D721Med (cell line): ENCODE data around the gene COX6A1.

Source experiments
- DNase-seq: peaks from one replicate; pipeline ENCODE4 v3.0.0; 2011; ENCODE audit warnings: low spot score; ENCODE audit not compliant: insufficient read length
- FAIRE-seq: peaks from 2 replicates; lab custom pipeline; 2011; peaks lifted over from hg19 to GRCh38; lab: Jason Lieb, UNC
- TF ChIP-seq, protein P1 (sequence below): IDR thresholded peaks from 2 replicates; pipeline ENCODE4 v1.5.1; 2012; ENCODE audit warnings: mild to moderate bottlenecking, control low read depth; ENCODE audit not compliant: insufficient read depth; ENCODE audit errors: missing control alignments

Gene COX6A1

DNA sequence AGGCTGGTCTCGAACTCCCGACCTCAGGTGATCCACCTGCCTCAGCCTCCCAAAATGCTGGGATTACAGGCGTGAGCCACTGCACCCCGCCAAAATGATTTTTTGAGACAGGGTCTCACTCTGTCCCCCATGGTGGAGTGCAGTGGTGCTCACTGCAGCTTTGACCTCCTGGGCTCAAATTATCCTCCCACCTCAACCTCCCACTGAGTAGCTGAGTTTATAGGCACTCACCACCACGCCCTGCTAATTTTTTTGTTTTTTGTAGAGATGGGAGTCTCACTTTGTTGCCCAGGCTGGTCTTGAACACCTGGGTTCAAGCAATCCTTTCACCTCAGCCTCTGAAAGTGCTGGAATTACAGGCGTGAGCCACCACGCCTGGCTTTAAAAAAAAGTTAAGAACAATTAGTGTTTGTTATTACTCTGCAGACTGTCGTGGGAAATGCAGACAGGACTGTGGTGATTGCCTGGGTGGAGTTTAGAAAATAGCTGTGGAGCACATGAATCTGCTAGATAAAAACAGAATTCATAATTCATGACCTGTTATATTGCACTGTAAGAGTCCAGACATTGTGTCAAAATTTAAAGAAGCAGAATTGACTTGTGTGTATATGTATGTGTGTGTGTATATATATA is 9.2 kb upstream of the COX6A1 start:
- no peak for FAIRE-seq
- DNase-seq: no peak
- TF ChIP-seq, protein P1, sequence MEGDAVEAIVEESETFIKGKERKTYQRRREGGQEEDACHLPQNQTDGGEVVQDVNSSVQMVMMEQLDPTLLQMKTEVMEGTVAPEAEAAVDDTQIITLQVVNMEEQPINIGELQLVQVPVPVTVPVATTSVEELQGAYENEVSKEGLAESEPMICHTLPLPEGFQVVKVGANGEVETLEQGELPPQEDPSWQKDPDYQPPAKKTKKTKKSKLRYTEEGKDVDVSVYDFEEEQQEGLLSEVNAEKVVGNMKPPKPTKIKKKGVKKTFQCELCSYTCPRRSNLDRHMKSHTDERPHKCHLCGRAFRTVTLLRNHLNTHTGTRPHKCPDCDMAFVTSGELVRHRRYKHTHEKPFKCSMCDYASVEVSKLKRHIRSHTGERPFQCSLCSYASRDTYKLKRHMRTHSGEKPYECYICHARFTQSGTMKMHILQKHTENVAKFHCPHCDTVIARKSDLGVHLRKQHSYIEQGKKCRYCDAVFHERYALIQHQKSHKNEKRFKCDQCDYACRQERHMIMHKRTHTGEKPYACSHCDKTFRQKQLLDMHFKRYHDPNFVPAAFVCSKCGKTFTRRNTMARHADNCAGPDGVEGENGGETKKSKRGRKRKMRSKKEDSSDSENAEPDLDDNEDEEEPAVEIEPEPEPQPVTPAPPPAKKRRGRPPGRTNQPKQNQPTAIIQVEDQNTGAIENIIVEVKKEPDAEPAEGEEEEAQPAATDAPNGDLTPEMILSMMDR: no peak

DNA sequence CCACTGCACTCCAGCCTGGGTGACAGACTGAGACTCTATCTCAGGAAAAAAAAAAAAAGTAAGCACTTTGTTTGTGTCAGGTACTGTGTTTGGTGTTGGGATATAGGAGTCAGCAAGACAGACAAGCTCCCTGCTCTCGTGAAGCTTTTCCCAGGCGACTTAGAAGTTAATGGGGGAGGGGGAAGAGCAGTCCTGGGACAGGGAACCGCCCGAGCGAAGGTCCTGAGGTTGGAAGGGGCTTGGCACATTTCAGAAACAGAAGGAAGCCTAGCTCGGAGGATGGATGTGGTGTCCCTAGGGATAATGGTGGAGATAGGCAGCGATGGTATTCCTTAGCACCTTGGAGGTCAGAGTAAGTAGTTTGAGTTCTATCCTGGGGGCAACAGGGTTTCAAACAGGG is 8.5 kb upstream of the COX6A1 start:
- TF ChIP-seq, protein P1: no peak
- no peak for FAIRE-seq
- no peak for DNase-seq

DNA sequence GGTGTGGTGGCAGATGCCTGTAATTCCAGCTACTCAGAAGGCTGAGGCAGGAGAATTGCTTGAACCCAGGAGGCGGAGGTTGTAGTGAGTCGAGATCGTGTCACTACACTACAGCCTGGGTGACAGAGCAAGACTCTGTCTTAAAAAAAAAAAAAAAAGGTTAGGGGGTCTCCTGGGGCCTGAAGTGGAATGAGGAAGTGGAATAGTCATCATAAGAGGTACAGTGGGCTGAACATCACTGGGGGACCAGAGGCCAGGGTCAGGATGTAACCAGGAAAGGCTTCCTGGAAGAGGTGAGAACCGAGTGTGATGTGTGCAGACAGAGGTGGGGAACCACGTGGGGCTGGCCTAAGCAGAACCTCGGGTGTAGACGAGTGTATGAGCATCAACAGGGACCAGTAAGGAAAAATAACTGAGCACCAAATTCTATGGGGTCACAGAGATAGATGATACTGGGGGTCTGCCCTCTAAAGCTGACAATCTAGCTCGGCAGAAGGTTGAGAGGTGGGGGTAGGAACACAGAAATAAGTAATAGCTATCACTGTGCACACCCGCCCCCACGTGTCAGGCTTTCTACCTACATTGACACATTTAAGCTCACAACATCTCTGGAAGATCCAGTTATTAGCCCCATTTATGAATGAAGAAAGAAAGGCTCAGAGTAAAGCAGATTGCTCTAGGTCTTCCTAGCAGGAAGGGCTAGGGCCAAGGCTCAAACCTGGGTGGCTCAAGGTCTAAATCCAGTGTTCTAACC is 5.0 kb upstream of the COX6A1 start:
- DNase-seq (no peak), FAIRE-seq (no peak)
- TF ChIP-seq, protein P1: no peak

DNA sequence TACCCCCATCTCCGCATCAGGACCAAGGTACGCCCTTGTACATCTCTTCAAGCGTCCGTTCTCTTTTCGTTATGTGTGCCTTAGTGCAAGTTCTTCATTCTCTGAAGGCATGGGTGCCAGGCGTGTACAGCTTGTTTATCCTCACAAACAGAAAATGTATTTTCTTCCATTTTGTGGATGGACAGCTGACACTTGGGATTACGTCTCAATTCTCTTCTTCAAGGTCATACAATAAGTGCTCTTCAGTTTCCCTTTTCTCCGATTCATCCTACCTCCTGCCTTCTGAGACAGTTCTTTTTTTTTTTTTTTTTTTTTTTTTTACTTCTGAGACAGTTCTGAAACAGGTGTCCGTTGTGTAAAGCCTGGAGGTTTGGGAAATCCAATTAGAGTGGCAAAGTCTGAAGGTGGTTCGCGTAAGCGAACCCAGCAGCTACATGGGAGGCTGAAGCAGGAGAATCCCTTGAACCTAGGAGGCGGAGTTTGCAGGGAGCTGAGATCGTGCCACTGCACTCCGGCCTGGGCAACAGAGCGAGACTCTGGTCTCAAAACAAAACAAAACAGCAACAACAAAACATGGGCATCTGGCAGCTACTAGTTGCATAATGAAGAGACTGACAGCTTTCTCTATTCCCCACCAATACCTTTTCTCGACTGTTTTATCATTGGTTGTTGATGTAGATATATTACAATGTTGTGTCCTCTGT is 734 bp downstream of the COX6A1 start:
- FAIRE-seq (no peak), DNase-seq (no peak)
- TF ChIP-seq, protein P1: no peak

DNA sequence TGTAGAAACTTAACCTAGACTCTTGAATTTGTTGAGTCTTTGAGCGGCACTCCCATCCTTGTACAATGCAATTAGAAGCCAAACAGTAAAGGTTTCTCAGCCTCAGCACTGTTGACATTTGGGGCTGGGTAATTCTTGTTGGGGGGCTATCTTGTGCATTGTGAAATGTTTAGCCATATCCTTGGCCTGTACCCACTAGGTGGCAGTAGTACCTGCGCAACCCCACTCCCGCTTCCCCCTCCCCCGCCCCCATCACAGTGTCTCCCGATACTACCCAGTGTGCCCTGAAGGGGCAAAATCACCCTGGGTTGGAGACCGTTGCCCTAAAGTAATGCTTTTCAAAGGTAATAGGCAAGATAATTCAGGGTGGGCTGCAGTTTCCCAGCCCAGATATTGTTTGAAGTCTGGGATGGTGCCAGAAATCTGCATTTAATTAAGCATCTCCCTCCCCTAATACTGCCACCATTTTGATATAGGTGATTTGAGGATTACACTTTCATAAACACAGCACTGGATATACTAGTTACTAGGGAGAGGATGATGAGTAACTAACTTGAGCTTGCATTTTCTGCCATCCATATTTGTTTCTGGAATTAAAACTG is 1.8 kb downstream of the COX6A1 start:
- TF ChIP-seq, protein P1: peak; percentile 56
- FAIRE-seq (no peak), DNase-seq (peak; percentile 58)

DNA sequence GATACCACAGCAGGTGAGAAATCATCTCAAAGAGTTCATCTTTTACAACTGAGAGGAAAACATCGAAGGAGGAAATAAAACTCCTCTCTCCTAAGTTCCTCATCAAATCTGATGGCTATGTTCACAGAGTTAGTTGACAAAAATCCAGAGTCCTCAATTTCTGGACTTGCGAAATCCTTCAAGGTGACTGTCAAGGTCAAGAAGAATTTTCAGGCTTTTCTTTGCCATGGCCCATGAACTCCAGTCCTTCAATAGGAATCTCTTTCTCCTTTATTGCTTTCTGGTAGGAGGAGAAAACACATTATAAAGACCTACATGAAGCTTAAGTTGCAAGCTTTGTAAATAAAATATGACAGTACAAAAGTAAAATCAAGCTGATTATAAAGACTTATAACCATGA is 6.8 kb downstream of the COX6A1 start:
- TF ChIP-seq, protein P1: no peak
- no peak for FAIRE-seq
- DNase-seq: no peak
